K562 (cell line): ENCODE data around the gene PHF20. TPM values are rescaled to one million over a fixed set of nuclear protein-coding genes. Genes with fewer than 3 reads are reported as not detected.

Experiments
- ATAC-seq: fragments of 200-7000 bp; cut with Tn5 transposase; 3 replicates; pipeline ENCODE4 v1.9.1; 2020; ENCODE audit warnings: moderate library complexity
- BruUV-seq: library from RNA; stranded (reverse); fragments of 400-500 nt; replicated peaks from 2 replicates; lab custom pipeline; 2021; lab: Mats Ljungman, UMichigan
- CTCF ChIA-PET: fragments of 300-600 bp; formaldehyde crosslinking; extraction: SDS; loops from one replicate; lab custom pipeline; 2021; ENCODE audit warnings: low intra/inter-chr PET ratio; lab: Yijun Ruan, JAX
- POLR2A ChIA-PET: fragments of 300-600, 350-650 bp; sonication (Branson Sonifier 250); formaldehyde crosslinking; extraction: SDS; loops from one replicate; lab custom pipeline; 2021; ENCODE audit warnings: antibody characterized with exemption, inconsistent platforms; lab: Yijun Ruan, JAX
- DNase-seq, 4 experiments: peaks; one replicate each; pipeline versions ENCODE4 v3.0.0 to v3.0.0-alpha.2; 2011 to 2018; ENCODE audit warnings: low spot score in 3 of 4, mixed read lengths in 3 of 4; ENCODE audit errors: extremely low read depth in 1 of 4
- FAIRE-seq: peaks from 2 replicates; lab custom pipeline; 2011; peaks lifted over from hg19 to GRCh38; lab: Jason Lieb, UNC
- H2AFZ ChIP-seq: 2 replicates; pipeline ENCODE4 v1.6.0; 2011; ENCODE audit warnings: low read depth, low read length, control low read depth, inconsistent platforms
- H3K27ac ChIP-seq: fragments of 200-600 bp; 3 replicates; pipeline ENCODE4 v1.8.0; 2011; ENCODE audit warnings: low read depth, mild to moderate bottlenecking, control low read depth, inconsistent platforms, low read length, moderate library complexity, mixed read lengths; ENCODE audit errors: extremely low read depth
- H3K27me3 ChIP-seq, 2 experiments: fragments of 300-600 bp in 1 of 2; 2 replicates in 1 of 2; 3 replicates in 1 of 2; pipeline versions ENCODE4 v1.6.0 to v1.8.0; 2011; ENCODE audit warnings: inconsistent platforms in 2 of 2, low read length in 2 of 2, mild to moderate bottlenecking in 1 of 2, mixed read lengths in 1 of 2, moderate library complexity in 1 of 2; ENCODE audit not compliant: control insufficient read depth in 2 of 2, insufficient read depth in 2 of 2
- H3K36me3 ChIP-seq: fragments of 300-600 bp; 3 replicates; pipeline ENCODE4 v1.8.0; 2011; ENCODE audit warnings: mild to moderate bottlenecking, low read length, inconsistent platforms; ENCODE audit not compliant: control insufficient read depth, insufficient read depth
- H3K4me1 ChIP-seq, 2 experiments: fragments of 200-600 bp in 1 of 2; replicated peaks in 1 of 2; 2 replicates in 1 of 2; 3 replicates in 1 of 2; pipeline versions ENCODE4 v1.5.1 to v1.8.0; 2011; ENCODE audit warnings: inconsistent platforms in 2 of 2, low read length in 2 of 2, mild to moderate bottlenecking in 1 of 2, mixed read lengths in 1 of 2, moderate library complexity in 1 of 2; ENCODE audit not compliant: control insufficient read depth in 2 of 2, insufficient read depth in 2 of 2
- H3K4me2 ChIP-seq: 2 replicates; pipeline ENCODE4 v1.6.1; 2011; ENCODE audit warnings: low read length, control low read depth, inconsistent platforms, mixed read lengths; ENCODE audit not compliant: insufficient read depth
- H3K4me3 ChIP-seq: fragments of 200-600 bp; sonication (generic), shearing (Covaris generic); 2 replicates; pipeline ENCODE4 v1.5.1; 2016; ENCODE audit warnings: control low read depth, inconsistent platforms
- H3K79me2 ChIP-seq: fragments of 200-600 bp; 3 replicates; pipeline ENCODE4 v1.8.0; 2011; ENCODE audit warnings: low read length, inconsistent platforms; ENCODE audit not compliant: control insufficient read depth, insufficient read depth
- H3K9ac ChIP-seq, 2 experiments: 2 replicates each; pipeline versions ENCODE4 v1.6.0 to v1.6.1; 2011; ENCODE audit warnings: low read depth in 2 of 2, low read length in 2 of 2, control low read depth in 1 of 2, inconsistent platforms in 1 of 2, mild to moderate bottlenecking in 1 of 2, mixed read lengths in 1 of 2; ENCODE audit not compliant: insufficient read depth in 1 of 2
- H3K9me1 ChIP-seq: one replicate; pipeline ENCODE4 v1.6.0; 2011; ENCODE audit warnings: inconsistent platforms, mild to moderate bottlenecking, low read length, moderate library complexity; ENCODE audit not compliant: control insufficient read depth, insufficient read depth
- H3K9me3 ChIP-seq: replicated peaks from 2 replicates; pipeline ENCODE4 v1.5.1; 2011; ENCODE audit warnings: low read depth, low read length, inconsistent platforms; ENCODE audit not compliant: control insufficient read depth, insufficient read depth
- H4K20me1 ChIP-seq: replicated peaks from 2 replicates; pipeline ENCODE4 v1.6.1; 2011; ENCODE audit warnings: low read length, inconsistent platforms, mixed read lengths; ENCODE audit not compliant: control insufficient read depth, insufficient read depth
- ATF7 ChIP-seq: fragments of 450-650 bp; IDR thresholded peaks from 2 replicates; pipeline ENCODE4 v1.7.1; 2014; ENCODE audit warnings: mild to moderate bottlenecking, moderate library complexity
- NFYB ChIP-seq: IDR thresholded peaks from 2 replicates; pipeline ENCODE4 v1.6.1; 2011; ENCODE audit warnings: mild to moderate bottlenecking, moderate library complexity; ENCODE audit not compliant: insufficient read length; ENCODE audit errors: extremely low read depth
- RBM39 ChIP-seq: fragments of 200-400 bp; formaldehyde crosslinking; optimal IDR thresholded peaks from 2 replicates; pipeline ENCODE3; 2018; ENCODE audit warnings: low read depth, low read length
- ZNF282 ChIP-seq: sonication (generic); formaldehyde crosslinking; IDR thresholded peaks from 2 replicates; pipeline ENCODE4 v1.8.1; 2023; ENCODE audit warnings: missing genetic modification reagents
- ZNF57 ChIP-seq: fragments of 450-650 bp; formaldehyde crosslinking; IDR thresholded peaks from 2 replicates; pipeline ENCODE4 v1.4.0; 2020; ENCODE audit warnings: mild to moderate bottlenecking, moderate library complexity
- ZNF589 ChIP-seq: fragments of 200-800 bp; sonication (Bioruptor generic); IDR thresholded peaks from 2 replicates; pipeline ENCODE4 v1.6.1; 2016; ENCODE audit warnings: low read depth, missing genetic modification characterization, missing compliant biosample characterization
- ZNF644 ChIP-seq: fragments of 200-800 bp; sonication (Bioruptor generic); IDR thresholded peaks from 2 replicates; pipeline ENCODE4 v1.6.1; 2016; ENCODE audit warnings: low read depth, missing genetic modification characterization, missing compliant biosample characterization
- WGBS: fragments of 100-300 bp; shearing (Covaris generic); methylation state at CpG from one replicate; pipeline ENCODE4 v1.1.6; 2016; ENCODE audit warnings: low coverage, mixed read lengths; ENCODE audit not compliant: insufficient coverage; ENCODE audit errors: missing lambda C conversion rate; 5-methylcytosine and 5-hydroxymethylcytosine counted together
- in situ Hi-C: fragments of 300-500 bp; cut with MboI; formaldehyde crosslinking; loops from 4 replicates; pipeline ENCODE4 v1.15.0; 2018; ENCODE audit warnings: inconsistent platforms, mixed read lengths
- intact Hi-C: fragments of 100-400 bp; cut with micrococcal nuclease; formaldehyde crosslinking; loops from 2 replicates; pipeline ENCODE4 v1.14.2; 2022
- polyA plus RNA-seq, 8 experiments: library from polyadenylated mRNA; depleted of rRNA in 4 of 8; stranded (reverse) in 5 of 8; unstranded in 3 of 8; fragments of >200 nt; fragmentation: Nextera tagmentation in 2 of 8; fragmentation: Illumina TruSeq in 1 of 8; extraction: Ambion mirVana in 2 of 8; extraction: Trizol in 1 of 8; gene quantifications; 2 replicates each; pipeline versions ENCODE4 v1.2.1 to v1.2.3, GENCODE V29; 2011 to 2014; ENCODE audit warnings: inconsistent platforms in 1 of 8, missing spikeins in 1 of 8
- total RNA-seq, 7 experiments: library from RNA; depleted of rRNA in 6 of 7; stranded (reverse); fragments of >200 nt in 6 of 7; fragmentation: Illumina TruSeq in 2 of 7; extraction: Trizol in 2 of 7; gene quantifications; 2 replicates each; pipeline versions ENCODE4 v1.2.1 to v1.2.3, GENCODE V29; 2011 to 2021; ENCODE audit warnings: low replicate concordance in 1 of 7
- TF ChIP-seq, protein P1 (sequence below), 2 experiments: fragments of 450-650 bp; IDR thresholded peaks; 2 replicates each; pipeline ENCODE4 v1.6.1; 2018; ENCODE audit warnings: mild to moderate bottlenecking in 2 of 2, low read depth in 1 of 2; ENCODE audit not compliant: partially characterized antibody in 2 of 2

The PHF20 gene
- total and polyA plus RNA-seq, 9 of the 15 experiments (the other 6 are each of a cell fraction or from before 2014, with no cell fraction given): 49.9 to 196 (median 70.7) TPM

DNA sequence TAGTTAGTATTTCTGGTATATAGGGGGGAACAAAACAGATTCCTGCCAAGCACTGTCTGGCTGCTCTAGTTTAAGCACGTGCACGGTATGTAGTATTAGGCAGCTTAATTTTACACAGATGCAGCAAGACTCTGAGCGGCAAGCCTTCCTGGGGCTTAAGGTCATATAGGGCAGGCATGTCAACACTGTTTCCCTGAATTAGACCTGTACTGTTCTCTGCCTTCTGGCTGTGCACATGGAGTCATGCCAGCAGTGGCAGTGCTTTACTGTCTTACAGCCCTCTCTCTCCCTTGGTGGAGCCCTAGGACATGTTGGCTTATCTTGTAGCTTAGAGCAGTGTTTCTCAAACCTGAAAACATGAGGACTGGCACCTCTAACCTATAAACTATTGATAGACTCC, 56.6 kb downstream of the PHF20 start (continued):
- TF ChIP-seq, protein P1, sequence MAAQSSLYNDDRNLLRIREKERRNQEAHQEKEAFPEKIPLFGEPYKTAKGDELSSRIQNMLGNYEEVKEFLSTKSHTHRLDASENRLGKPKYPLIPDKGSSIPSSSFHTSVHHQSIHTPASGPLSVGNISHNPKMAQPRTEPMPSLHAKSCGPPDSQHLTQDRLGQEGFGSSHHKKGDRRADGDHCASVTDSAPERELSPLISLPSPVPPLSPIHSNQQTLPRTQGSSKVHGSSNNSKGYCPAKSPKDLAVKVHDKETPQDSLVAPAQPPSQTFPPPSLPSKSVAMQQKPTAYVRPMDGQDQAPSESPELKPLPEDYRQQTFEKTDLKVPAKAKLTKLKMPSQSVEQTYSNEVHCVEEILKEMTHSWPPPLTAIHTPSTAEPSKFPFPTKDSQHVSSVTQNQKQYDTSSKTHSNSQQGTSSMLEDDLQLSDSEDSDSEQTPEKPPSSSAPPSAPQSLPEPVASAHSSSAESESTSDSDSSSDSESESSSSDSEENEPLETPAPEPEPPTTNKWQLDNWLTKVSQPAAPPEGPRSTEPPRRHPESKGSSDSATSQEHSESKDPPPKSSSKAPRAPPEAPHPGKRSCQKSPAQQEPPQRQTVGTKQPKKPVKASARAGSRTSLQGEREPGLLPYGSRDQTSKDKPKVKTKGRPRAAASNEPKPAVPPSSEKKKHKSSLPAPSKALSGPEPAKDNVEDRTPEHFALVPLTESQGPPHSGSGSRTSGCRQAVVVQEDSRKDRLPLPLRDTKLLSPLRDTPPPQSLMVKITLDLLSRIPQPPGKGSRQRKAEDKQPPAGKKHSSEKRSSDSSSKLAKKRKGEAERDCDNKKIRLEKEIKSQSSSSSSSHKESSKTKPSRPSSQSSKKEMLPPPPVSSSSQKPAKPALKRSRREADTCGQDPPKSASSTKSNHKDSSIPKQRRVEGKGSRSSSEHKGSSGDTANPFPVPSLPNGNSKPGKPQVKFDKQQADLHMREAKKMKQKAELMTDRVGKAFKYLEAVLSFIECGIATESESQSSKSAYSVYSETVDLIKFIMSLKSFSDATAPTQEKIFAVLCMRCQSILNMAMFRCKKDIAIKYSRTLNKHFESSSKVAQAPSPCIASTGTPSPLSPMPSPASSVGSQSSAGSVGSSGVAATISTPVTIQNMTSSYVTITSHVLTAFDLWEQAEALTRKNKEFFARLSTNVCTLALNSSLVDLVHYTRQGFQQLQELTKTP (IDR thresholded peaks at IDR 0.05; ENCODE audit: low read depth in 1 of 2, partially characterized antibody in 2 of 2): no peak
- TF ChIP-seq RBM39 (no peak), ZNF644 (tag) (no peak)

DNA sequence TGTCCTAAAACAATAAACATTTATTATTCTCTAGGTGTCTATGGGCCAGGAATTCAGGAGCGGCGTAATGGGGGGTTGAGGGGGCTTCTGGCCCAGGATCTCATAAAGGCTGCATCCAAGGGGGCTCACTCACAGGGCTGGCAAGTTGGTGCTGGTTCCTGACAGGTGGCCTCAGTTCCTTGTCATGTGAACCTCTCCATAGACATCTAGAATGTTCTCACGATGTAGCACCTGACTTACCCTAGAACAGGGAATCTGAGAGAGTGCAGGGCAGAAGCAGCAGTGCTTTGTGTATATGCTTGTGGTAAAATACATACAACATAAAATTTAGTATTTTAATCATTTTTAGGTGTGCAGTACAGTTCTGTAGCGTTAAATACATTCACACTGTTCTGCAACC, 57.1 kb downstream of the PHF20 start:
- WGBS: 93% methylated on average over 4 of the region's 4 CpGs
- no peak for ATAC-seq

More for the DNA sequence above, 57.1 kb downstream of the PHF20 start:
- BruUV-seq: no TSS peak
- Histone ChIP-seq H3K4me2 (no peak overlapping the region), H4K20me1 (no peaks in the 10 kb centered on the region), H3K27ac (no peak overlapping the region), H3K9me3 (no peaks in the 10 kb centered on the region), H3K27me3 (no peaks in the 10 kb centered on the region), H3K36me3 (peaks cover 7% of the 10 kb centered on the region; the same call in 2 of the 3 replicates), H3K9me1 (no peaks in the 10 kb centered on the region), H3K4me3 (no peak overlapping the region), H3K4me1 (peaks cover 8 to 15% of the 10 kb centered on the region in 2 experiments; a peak in 4 of 5 replicates), H3K9ac (no peak overlapping the region), H3K79me2 (peaks cover 17% of the 10 kb centered on the region), H2AFZ (no peak overlapping the region)
- ChIA-PET CTCF (no interaction called here), POLR2A (interaction anchor here (0.9 kb wide), 1 partner anchor 8 kb away, joined by 3 read pairs; no protein-coding TSS in a partner anchor)
- no peak for TF ChIP-seq ZNF589 (CRISPR knock-in tag)
- TF ChIP-seq ZNF282: no peak
- no peak for TF ChIP-seq ATF7
- no peak for TF ChIP-seq NFYB
- TF ChIP-seq ZNF57 (CRISPR knock-in tag): no peak
- in situ Hi-C loops (no loop called here), intact Hi-C loops (no loop called here)
- no peak for FAIRE-seq
- DNase-seq: no peak
